NCI-H82 treated with DMSO at 0.1 percent for 48 hours (cell line): ENCODE data around the gene NIPSNAP2.
A peak's percentile ranks its signal among the peaks of the same experiment; 100 is the strongest.
"Not testable (repeated sequence)": the region's sequence is repeated elsewhere in the genome, so short reads cannot be mapped to it uniquely, and the experiment has no call there.

Experiments used
- DNase-seq: peaks from one replicate; lab custom pipeline; 2025; ENCODE audit not compliant: unreplicated experiment; lab: John Stamatoyannopoulos, UW

The NIPSNAP2 gene

GRCh38 chr7:55975988-55976633 lies 11.7 kb downstream of the NIPSNAP2 start:
- DNase-seq = no peak

DNA sequence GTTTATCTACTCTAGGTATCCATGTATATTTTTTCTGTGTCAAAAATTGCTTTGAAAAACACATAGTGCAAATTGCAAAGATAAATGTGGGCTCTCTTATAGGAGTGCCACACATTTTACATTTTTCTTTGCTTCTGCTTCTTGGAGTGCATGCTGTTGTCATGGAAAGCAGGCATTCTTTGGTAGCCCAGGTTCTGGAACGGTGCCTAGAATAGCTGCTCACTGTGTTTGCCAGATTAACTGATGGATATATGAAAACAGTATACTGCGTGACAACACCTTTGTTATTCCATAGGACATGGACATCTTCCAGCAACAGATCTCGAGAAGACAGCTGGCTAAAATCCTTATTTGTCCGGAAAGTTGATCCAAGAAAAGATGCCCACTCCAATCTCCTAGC lies 13.4 kb downstream of the NIPSNAP2 start:
- DNase-seq = no peak

- no peak for DNase-seq
Observed at GRCh38 chr7:55980266-55980665, 15.9 kb downstream of the NIPSNAP2 start.

DNA sequence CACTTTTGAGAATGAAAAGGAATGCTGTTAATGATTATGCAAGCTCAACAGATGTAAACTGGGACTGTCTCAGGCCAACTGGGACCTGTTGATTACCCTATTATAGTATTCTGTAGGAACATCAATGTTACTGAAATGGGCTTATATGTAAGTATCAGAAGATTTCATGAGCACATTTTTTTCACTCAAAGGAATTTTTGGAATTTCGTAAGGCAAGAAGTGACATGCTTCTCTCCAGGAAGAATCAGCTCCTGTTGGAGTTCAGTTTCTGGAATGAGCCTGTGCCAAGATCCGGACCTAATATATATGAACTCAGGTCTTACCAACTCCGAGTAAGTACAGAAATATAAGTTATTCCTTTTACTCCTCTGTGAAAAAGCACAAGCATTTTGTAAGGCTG lies 19.2 kb downstream of the NIPSNAP2 start:
- no peak for DNase-seq

GRCh38 chr7:55992346-55992745 lies 28.0 kb downstream of the NIPSNAP2 start:
- no peak for DNase-seq

- no peak for DNase-seq
Observed at GRCh38 chr7:55996856-55997500, 32.6 kb downstream of the NIPSNAP2 start.

GRCh38 chr7:56003749-56004148 lies 39.4 kb downstream of the NIPSNAP2 start:
- DNase-seq = no peak

GRCh38 chr7:56007167-56007652 lies 42.8 kb downstream of the NIPSNAP2 start:
- no peak for DNase-seq

DNA sequence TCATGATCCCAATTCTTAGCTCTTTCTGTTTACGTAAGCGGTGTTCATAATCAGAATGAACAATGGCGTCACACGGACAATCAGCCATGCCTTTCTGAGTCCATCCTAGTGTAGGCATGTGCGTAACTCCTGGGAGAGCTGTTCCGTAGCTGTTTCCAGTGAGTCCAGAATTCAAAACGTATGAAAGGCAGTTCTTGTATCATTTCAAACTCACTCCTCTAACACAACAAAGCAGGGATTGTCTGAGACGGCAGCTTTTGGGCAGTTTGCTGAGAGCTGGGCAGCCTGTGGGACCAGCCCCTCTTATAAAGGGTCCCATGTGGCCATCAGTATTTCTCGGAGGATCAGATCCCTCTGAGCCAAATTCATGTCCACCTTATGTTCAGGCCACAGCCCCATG lies 43.5 kb downstream of the NIPSNAP2 start:
- no peak for DNase-seq

DNA sequence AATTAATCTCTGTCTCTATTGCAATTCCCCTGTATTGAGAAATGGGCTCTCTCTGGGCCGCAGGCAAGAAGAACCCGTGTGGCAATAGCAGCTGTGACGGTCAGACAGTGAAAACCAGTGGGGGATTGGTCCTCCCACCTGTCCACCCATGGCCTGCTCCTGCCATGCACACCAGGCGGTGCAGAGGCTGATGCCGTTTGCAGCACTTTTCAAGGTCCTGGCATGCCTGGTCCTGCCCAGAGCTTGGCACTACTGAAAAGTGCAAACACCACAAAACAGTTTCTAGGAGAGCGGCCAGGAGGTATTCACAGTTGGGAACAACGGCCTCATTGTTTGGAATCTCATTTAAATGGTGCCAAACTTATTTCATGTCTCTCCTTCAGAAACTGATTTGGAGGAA lies 45.3 kb downstream of the NIPSNAP2 start:
- DNase-seq = no peak

GRCh38 chr7:56017015-56017414 lies 52.6 kb downstream of the NIPSNAP2 start:
- not testable (repeated sequence) for DNase-seq

DNA sequence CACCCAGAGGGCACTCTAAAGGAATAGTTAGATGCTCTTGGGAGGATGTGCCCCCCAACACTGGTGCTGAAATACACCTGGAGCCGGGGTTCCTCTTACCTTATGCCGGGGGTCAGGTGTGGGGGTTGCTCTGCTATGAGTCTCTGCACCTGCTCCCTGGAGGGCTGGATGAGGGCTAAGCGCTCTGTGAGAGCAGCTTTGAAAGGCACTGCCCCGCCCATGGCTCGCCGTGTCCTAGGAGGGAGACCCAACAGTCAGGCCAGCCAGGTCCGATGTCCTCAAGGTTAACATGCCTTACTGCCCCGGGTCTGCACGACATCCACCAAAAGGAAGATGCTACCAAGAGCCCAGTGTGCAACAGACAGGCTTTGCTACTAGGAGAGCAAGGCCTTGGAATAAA lies 55.1 kb downstream of the NIPSNAP2 start:
- no peak for DNase-seq

DNA sequence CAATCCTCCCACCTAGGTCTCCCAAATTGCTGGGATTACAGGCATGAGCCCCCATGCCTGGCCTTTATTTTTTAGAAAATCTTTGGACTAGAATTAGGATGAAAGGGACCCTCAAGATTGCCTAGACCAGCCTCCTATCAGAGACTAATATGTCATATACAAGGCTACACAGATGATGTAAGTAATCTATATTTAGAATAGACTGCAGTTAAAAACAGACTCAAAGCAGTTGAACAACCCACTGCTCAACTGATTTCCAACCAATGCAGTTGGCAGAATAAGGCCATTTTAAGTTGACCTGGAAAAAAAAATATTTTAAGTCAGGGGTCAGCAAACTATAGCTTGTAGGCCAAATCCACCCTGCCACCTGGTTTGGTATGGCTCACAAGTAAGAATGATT lies 59.1 kb downstream of the NIPSNAP2 start:
- no peak for DNase-seq

DNA sequence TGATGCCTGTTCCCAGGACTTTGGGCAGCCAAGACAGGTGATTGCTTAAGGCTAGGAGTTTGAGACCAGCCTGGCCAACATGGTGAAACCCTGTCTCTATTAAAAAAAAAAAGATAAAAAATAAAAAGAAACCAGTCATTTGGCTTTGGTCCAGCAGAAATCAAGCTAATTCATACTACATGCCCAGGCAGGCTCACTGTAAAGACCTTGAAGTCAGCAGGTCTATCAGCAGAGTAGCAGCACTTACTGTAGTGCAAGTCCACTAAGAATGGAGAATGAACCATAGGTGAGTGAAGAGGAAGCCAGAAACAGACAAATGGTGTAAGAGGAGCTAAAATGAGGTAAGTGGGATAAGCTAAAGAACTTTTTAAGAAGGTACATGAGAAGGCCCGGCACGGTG lies 62.2 kb downstream of the NIPSNAP2 start:
- no peak for DNase-seq

GRCh38 chr7:56028942-56029630 lies 64.7 kb downstream of the NIPSNAP2 start:
- no peak for DNase-seq

DNA sequence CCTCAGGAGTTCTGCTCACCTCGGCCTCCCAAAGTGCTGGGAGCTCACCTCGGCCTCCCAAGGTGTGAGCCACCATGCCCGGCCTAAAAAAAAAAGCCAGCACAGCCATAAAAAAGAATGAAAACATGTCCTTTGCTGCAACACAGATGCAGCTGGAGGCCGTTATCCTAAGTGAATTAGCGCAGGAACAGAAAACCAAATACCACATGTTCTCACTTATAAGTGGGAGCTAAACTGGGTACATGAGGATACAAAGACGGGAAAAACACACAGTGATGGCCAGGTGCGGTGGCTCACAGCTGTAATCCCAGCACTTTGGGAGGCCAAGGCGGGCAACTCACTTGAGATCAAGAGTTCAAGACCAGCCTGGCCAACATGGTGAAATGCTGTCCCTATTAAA lies 66.0 kb downstream of the NIPSNAP2 start:
- no peak for DNase-seq

- DNase-seq = not testable (repeated sequence)
Observed at GRCh38 chr7:56031556-56031955, 67.2 kb downstream of the NIPSNAP2 start.

GRCh38 chr7:56032578-56032977 lies 68.2 kb downstream of the NIPSNAP2 start:
- not testable (repeated sequence) for DNase-seq

GRCh38 chr7:56033671-56034432 lies 69.5 kb downstream of the NIPSNAP2 start:
- peak; percentile 78 for DNase-seq

DNA sequence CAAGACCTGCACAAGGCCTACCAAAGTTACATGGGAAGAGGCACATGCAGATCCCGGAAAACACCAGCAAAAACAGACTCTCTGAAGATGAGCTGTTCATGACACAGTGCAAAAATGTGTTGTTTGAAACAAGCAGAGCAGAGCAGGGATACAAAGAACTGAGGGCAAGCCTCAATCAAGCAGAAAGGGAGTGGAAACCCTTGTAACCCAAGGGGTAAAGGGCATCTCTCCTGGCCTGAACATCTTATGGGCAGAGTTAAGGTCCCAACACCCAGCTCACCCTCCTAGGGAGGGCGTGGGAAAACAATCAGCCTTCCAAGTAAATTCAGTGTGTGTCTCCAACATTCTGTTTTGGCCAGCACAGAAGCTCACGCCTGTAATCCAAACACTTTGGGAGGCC lies 76.3 kb downstream of the NIPSNAP2 start:
- DNase-seq = no peak

DNA sequence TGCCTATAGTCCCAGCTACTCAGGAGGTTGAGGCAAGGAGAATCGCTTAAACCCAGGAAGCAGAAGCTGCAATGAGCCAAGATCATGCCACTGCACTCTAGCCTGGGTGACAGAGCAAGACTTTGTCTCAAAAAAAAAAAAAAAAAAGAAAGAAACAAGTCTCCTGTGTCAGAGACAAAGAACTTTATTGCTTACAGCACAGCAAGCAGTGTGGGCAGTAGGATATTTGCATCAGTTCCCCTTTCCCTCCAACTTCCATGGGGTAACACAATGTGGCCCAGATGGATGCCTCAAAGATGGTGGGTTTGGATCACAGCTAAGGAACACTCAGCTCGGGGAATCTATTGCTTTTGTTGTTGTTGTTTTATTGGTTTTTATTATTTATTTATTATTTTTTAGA lies 81.4 kb downstream of the NIPSNAP2 start:
- not testable (repeated sequence) for DNase-seq
